Stimulated activated CD8-positive, alpha-beta memory T cell treated with anti-CD3 and anti-CD28 coated beads, Interleukin-4, amount 100 ng/mL, for 4 hours (primary cell): ENCODE results near the gene LRRC74A.
"Not testable (repeated sequence)": the region's sequence is repeated elsewhere in the genome, so short reads cannot be mapped to it uniquely, and the experiment has no call there.

Source experiments
- DNase-seq, 2 donors: peaks; one replicate each; pipeline ENCODE4 v3.0.0-alpha.2; 2020; ENCODE audit warnings: low read depth in 2 of 2, low spot score in 1 of 2

Gene LRRC74A

DNA sequence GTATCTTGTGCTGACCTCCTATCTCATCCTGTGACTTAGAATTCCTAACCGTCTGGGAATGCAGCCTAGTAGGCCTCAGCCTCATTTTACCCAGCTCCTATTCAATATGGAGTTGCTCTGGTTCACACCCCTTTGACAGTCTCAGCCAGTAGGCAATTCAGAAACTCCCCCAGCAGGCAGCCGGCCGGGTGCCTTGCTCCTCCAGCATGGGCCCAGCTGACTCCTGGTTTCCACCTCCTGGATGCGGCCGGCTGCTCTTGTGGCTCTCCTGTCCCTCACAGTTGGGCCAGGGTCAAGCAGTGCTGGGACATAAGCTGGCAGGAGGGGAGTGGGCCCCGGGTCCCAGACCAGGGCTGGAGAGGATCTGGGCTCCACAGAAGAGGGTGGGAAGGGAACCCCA is 58.2 kb downstream of the LRRC74A start:
- no peak for DNase-seq

DNA sequence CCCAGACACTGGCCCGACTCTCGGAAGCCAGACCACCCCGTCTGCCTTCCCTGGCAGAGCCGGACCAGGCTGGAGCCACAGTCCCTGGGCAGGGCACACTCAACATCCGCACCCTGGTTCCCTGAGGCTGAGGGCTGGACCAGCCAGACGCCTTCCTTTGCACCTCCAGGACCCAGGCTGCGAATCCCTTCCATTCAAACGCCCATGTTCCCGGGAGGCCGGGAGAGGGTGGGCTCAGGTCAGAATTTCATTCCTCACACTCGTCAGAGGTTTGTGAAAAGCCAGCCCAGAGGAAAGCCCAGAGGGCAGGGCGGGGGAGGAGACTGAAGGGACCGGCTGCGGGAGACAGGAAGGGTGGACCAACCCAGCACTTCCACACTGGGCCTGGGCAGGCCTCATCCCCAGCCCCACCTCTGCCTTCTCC is 58.7 kb downstream of the LRRC74A start:
- DNase-seq = no peak

DNA sequence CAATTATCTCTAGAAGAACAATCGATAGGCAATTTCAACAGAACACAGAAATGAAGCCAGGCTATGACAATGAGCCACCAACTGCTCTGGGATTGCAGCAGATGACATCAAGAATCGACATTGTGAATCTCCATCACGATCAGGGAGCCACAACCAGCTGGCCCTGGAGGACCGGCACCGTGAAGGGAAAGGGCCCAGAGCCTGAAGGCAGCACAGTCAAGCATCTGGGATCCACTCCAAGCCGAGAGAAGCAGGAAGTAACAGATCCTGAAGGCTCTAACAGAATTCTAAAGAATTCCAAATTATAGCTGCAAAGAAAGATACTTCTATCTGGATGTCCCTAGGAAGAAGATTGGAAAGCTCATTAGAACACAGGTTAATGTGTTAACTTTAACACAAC is 61.0 kb downstream of the LRRC74A start:
- no peak for DNase-seq

GRCh38 chr14:76891391-76891790 is 65.2 kb downstream of the LRRC74A start:
- DNase-seq = no peak

DNA sequence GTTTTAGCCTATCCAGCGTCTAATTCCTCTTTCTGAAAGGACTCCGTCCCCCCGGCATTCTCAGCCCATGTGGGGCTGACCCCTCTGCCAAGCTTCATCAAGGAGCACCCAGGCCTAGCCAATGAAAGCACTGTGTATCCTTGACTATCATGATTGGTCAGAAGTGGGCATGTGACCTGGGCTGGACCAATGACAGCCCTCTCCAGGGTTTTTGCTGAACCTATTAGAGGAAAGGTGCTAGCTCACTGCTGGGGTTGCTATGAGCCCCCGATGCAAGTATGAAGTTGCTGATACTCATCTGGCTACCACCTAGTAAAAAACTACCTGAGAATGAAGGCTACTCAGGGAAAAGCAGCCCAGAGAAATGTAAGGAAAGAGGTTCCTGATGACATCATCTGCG is 68.1 kb downstream of the LRRC74A start:
- DNase-seq = no peak

- DNase-seq = not testable (repeated sequence)
These were observed 71.8 kb downstream of the LRRC74A start for GRCh38 chr14:76898006-76898405.

DNA sequence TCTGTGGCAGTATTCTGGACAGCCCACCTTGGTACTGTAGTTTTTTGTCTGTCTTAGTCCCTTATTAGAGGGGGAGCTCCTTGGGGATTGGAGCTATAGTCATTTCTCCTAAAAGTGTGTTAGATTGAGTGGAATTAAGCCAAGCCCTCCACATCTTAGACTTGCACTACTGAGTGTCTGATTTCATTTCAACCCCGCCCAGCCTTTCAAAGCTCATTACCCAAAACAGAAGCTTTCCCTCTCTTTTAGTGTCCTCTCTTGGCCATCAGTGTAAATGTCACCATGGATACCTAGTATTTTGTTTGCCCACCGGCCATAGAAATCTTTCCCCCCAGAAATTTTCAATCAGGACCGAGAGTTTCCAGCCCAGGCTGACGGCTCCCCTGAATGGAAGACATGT is 74.5 kb downstream of the LRRC74A start:
- no peak for DNase-seq

GRCh38 chr14:76901171-76902055 is 75.2 kb downstream of the LRRC74A start:
- no peak for DNase-seq

DNA sequence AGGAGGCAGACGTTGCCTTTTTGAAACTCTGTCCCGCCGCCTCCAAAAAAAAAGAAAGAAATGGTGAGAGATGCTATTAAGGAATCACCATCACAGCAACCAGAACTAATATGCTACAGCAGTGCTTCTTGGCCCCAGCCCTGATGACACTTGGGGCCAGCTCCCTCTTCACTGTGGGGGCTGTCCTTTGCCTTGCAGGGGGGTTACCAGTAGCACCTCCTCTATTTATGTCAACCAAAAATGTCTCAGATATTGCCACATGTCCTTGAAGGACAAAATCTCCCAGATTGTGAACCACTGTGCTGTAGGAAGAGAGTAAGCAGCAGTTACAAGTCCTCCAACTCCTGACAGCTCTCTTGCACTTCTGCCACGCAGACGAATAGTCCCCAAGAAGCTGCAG is 76.4 kb downstream of the LRRC74A start:
- no peak for DNase-seq

DNA sequence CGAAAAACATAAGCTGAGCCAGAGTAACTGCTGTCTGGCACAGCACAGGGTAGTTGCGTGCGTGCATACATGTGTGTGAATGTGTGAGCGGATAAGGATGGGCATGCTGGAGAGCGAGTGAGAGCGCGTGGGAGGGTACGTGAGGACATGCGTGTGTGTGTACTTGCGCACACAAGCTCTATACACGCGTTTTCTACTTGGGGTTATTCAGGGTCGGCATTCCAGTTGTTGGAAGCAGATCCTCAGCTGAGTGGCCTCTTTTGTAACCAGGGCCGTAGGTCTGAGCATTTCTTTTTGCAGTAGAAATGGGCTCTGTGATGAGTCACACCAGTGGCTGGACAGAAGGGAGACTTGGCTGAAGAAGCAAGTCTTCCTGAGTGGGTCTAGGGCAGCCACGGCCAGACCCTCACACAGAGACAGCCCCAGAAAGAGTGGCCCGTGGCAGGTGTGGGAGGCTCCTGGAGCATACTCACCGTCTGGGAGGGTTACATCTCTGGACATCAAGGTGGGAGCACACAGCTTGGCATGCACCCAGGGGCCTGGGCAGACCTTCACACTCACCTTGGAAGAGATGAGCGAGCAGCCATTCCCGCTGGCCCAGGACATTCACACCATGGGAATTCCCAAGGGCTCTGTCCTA is 78.0 kb downstream of the LRRC74A start:
- no peak for DNase-seq

- peak; percentile 53 to 71 for DNase-seq
These were observed 78.7 kb downstream of the LRRC74A start for GRCh38 chr14:76904740-76905569.

DNA sequence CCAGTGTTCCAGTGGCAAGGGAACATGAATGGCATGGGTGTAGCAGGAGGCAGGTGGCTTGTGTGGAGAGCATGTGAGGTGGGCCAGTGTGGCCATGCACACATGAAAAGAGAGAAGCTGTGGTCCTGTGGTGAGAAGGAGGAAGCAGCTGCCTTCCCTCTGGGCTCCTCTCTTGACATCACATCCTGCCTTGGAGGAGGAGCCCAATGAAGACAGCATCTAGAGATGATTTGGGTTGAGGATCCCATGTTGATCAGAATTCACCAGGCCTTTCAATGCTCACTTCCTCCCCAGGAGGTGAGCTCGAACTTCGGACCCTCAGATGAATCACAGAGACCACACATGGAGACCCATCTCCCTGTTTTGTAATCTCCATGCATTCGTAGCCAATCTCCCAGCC is 82.6 kb downstream of the LRRC74A start:
- no peak for DNase-seq

DNA sequence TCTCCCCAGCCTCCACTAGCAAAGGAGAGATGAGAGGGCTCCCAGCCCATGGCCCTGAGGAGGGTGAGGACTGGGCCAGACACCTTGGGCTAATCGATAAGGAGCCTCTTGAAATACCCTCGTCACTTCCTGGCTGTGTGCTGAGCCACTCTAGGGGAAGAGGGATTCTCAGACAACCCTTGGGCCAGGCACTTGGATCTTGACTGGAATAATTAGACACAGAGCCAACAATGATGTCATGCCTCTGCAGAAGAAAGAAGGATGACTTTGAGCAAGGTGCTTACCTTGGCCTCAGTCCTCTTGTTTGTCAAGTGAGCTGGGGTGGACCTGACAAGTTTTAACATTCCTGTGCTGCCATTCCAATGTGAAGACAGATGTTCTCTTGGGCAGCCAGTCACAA is 83.1 kb downstream of the LRRC74A start:
- no peak for DNase-seq

- no peak for DNase-seq
These were observed 84.2 kb downstream of the LRRC74A start for GRCh38 chr14:76910371-76910890.

GRCh38 chr14:76911473-76911872 is 85.3 kb downstream of the LRRC74A start:
- no peak for DNase-seq

- DNase-seq = not testable (repeated sequence)
These were observed 88.4 kb downstream of the LRRC74A start for GRCh38 chr14:76914533-76915081.

DNA sequence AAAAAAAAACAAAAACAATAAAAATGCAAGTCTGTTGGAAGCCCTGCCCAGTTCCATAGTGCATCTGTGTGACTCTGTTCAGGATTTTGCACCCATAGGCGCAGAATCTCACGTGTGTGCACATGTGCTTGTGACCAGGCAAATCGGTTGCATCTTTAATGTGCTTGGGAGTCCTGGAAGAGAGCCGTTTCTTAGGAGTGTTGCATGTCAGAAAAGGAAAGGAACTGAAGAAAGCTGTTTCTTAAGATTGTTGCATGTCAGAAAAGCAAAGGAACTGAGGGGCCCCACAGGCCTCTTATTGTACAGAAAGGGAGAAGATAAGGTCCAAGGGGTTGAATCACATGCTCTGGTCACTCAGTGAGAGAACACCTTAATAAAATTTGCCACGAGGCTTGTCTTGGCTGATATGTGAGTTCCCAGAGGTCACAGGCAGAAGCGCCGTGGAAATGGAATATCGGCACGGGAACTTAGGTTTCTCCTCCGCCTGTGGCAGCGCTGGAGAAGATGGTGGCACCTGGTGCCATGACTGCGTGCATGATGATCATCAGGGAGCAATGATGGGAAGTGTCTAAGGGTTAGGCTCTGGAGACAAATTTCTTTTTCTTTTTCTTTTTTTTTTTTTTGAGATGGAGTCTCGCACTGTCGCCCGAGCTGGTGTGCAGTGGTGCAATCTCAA is 90.0 kb downstream of the LRRC74A start:
- no peak for DNase-seq

- no peak for DNase-seq
These were observed 91.0 kb downstream of the LRRC74A start for GRCh38 chr14:76917158-76917596.

DNA sequence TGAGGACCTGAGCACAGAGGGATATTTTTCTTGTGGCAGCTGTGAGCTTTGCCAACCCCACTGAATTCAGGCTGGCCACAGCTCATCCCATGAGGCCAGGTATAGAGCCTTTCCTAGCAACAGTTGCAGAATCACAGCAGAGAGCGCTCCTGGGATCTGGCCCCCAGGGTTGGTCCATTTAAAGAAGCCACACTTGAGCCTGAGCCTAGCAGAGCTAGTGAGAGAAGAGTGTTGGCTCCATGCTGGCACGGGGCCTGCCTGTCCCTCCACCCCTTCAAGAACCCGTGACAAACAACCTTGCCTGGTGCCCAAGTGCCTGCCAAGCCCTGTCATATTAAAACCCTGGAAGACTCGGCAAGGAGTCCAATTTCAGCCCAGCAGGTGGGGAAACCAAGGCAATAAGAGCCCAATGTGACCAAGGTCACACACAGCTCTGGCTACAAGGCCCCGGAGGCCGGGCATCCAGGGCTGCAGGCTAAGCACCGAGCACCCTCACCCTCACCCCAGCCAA is 91.6 kb downstream of the LRRC74A start:
- DNase-seq = no peak

- DNase-seq = no peak
These were observed 92.1 kb downstream of the LRRC74A start for GRCh38 chr14:76918256-76918781.
